ENCODE measurements around the gene PTPN3. TPM values are rescaled to one million over a fixed set of nuclear protein-coding genes. Genes with fewer than 3 reads are reported as not detected.

The PTPN3 gene
- total and polyA plus RNA-seq, 10 of the 15 experiments (the other 5 are each of a cell fraction or from before 2014, with no cell fraction given), result 0.18 to 1.3 (median 0.39) TPM

- TF ChIP-seq CEBPB (IDR thresholded peaks at IDR 0.05; ENCODE audit: borderline replicate concordance in 1 of 2, low read depth in 2 of 2, low read length in 2 of 2), result no peak
- TF ChIP-seq ETV6 (conservative IDR thresholded peaks at IDR 0.05 in 1 of 2, IDR thresholded peaks at IDR 0.05 in 1 of 2; ENCODE audit: borderline replicate concordance in 1 of 2, low read depth in 1 of 2), result no peak
Observed at GRCh38 chr9:109518621-109519335, 20.7 kb upstream of the PTPN3 start (continued).

- SMC1A ChIA-PET (ENCODE audit: uncharacterized antibody, unreplicated experiment), result interaction anchor here (1.6 to 1.7 kb wide), 2 partner anchors 49 to 102 kb away, joined by 4 to 5 read pairs; no protein-coding TSS in a partner anchor
- Histone ChIP-seq H3K36me3 (ENCODE audit: control insufficient read depth in 2 of 2, insufficient read depth in 2 of 2, low read length in 1 of 2) (no peaks in the 10 kb centered on the region), H3K79me2 (ENCODE audit: control insufficient read depth, insufficient read depth, low read length) (no peaks in the 10 kb centered on the region), H3K9ac (ENCODE audit: control insufficient read depth, insufficient read depth, low read length) (no peak overlapping the region), H3K4me2 (ENCODE audit: control insufficient read depth, insufficient read depth) (no peak overlapping the region), H3K27me3 (replicated peaks in 1 of 2; ENCODE audit: control insufficient read depth in 2 of 2, insufficient read depth in 2 of 2, low read length in 1 of 2) (no peaks in the 10 kb centered on the region; a peak in 2 of 4 replicates), H2AFZ (ENCODE audit: control insufficient read depth, low read depth, low read length) (no peak overlapping the region), H3K9me3 (replicated peaks; ENCODE audit: control insufficient read depth, insufficient read depth, low read length) (no peaks in the 10 kb centered on the region), H3K27ac (ENCODE audit: control insufficient read depth, insufficient read depth) (no peak overlapping the region), H3K4me3 (no peak overlapping the region), H3K4me1 (ENCODE audit: control insufficient read depth, insufficient read depth, low read length) (no peaks in the 10 kb centered on the region), H4K20me1 (ENCODE audit: control insufficient read depth, insufficient read depth) (no peaks in the 10 kb centered on the region)
- BruUV-seq (replicated peaks), result no TSS peak
- intact Hi-C loops (cut with micrococcal nuclease; ENCODE audit: unreplicated experiment) (no loop called here), in situ Hi-C loops (cut with MboI) (no loop called here)
- RAD21 ChIA-PET (ENCODE audit: unreplicated experiment), result no interaction called here
- CTCF ChIA-PET, result interaction anchor here (1.2 to 1.8 kb wide), 2 partner anchors 43 to 78 kb away, joined by 4 to 5 read pairs; no protein-coding TSS in a partner anchor
- FAIRE-seq (no peak), DNase-seq (ENCODE audit: low read depth, low spot score) (no peak), ATAC-seq (no peak)
- TF ChIP-seq RFX5 (IDR thresholded peaks at IDR 0.05; ENCODE audit: low read depth, low read length) (no peak), EZH2 (IDR thresholded peaks at IDR 0.05; ENCODE audit: borderline replicate concordance, control insufficient read depth, low read depth, low read length) (no peak), CUX1 (IDR thresholded peaks at IDR 0.05; ENCODE audit: insufficient replicate concordance, low read depth, low read length) (no peak), MEF2B (IDR thresholded peaks at IDR 0.05; ENCODE audit: partially characterized antibody, poor library complexity, severe bottlenecking) (no peak), SMAD1 (IDR thresholded peaks at IDR 0.05; ENCODE audit: low read depth, partially characterized antibody) (no peak), EP300 (IDR thresholded peaks at IDR 0.05; ENCODE audit: borderline replicate concordance in 1 of 2, control insufficient read depth in 1 of 2, low read depth in 2 of 2, low read length in 2 of 2) (no peak), EGR1 (IDR thresholded peaks at IDR 0.05; ENCODE audit: borderline replicate concordance in 1 of 2, low read depth in 2 of 2, low read length in 2 of 2) (no peak), NR2F1 (conservative IDR thresholded peaks at IDR 0.05) (no peak), TCF7 (IDR thresholded peaks at IDR 0.05; ENCODE audit: borderline replicate concordance) (no peak), HDAC2 (IDR thresholded peaks at IDR 0.05) (no peak), NFXL1 (IDR thresholded peaks at IDR 0.05; ENCODE audit: borderline replicate concordance) (no peak), CHD1 (IDR thresholded peaks at IDR 0.05; ENCODE audit: low read depth, low read length) (no peak), GABPA (IDR thresholded peaks at IDR 0.05; ENCODE audit: low read depth) (no peak)
- TF ChIP-seq, protein P1, sequence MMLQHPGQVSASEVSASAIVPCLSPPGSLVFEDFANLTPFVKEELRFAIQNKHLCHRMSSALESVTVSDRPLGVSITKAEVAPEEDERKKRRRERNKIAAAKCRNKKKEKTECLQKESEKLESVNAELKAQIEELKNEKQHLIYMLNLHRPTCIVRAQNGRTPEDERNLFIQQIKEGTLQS (IDR thresholded peaks at IDR 0.05; ENCODE audit: borderline replicate concordance, extremely low read depth, low read depth, low read length), result no peak
- POLR2A ChIA-PET, result no interaction called here
- 100% methylated on average over 1 of the region's 1 CpG for WGBS (ENCODE audit: insufficient coverage, insufficient replicate concordance, low lambda C conversion rate, missing lambda C conversion rate)
Observed at GRCh38 chr9:109517901-109518377, 19.8 kb upstream of the PTPN3 start.

All from GM12878 (cell line).